Muscle of arm (tissue), 12 donors: ENCODE data around the gene SMCHD1. TPM values are rescaled to one million over a fixed set of nuclear protein-coding genes. Genes with fewer than 3 reads are reported as not detected.
"Not testable (repeated sequence)": the region's sequence is repeated elsewhere in the genome, so short reads cannot be mapped to it uniquely, and the experiment has no call there.

ENCODE experiments used
- DNase-seq: peaks from one replicate; pipeline ENCODE4 v3.0.0-alpha.2; 2013
- polyA plus RNA-seq, 12 donors: library from polyadenylated mRNA; unstranded; fragments of 120-200 nt; gene quantifications; one replicate each; pipeline ENCODE4 v1.2.1, GENCODE V29; 2013; ENCODE audit not compliant: insufficient read length in 12 of 12

The SMCHD1 gene
- polyA plus RNA-seq, 12 donors, result 29.0 to 61.4 (median 41.2) TPM; not detected in 1

DNA sequence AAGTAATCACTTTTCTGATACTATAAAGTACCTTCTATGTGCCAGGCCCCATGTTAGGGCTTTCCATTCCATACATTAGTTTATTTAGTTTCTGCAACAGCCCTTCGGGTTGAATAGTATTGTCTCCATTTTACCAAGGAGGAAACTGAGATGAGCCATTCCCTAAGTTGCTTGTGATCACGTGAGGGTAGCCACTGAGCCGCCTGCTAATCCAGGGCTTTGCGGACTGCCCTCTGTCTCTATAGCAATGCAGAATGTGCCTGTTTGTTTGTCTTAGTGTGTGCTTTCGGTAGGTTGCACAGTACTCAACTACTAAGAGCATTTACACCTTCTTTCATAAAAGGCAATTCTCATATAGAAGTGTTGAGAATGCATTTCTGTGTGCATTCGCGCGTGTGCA, 196.2 kb downstream of the SMCHD1 start:
- no peak for DNase-seq

DNA sequence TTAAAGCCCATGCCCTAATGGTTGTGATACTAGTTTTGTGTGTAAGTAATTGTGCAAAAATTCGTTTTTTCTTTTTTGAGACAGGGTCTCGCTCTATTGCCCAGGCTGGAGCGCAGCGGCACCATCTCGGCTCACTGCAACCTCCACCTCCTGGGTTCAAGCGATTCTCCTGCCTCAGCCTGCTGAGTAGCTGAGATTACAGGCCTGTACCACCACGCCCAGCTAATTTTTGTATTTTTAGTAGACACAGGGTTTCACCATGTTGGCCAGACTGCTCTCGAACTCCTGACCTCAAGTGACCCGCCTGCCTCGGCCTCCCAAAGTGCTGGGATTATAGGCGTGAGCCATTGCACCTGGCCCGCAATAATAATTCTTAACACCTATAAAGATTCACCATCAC, 196.9 kb downstream of the SMCHD1 start:
- DNase-seq, result not testable (repeated sequence)

DNA sequence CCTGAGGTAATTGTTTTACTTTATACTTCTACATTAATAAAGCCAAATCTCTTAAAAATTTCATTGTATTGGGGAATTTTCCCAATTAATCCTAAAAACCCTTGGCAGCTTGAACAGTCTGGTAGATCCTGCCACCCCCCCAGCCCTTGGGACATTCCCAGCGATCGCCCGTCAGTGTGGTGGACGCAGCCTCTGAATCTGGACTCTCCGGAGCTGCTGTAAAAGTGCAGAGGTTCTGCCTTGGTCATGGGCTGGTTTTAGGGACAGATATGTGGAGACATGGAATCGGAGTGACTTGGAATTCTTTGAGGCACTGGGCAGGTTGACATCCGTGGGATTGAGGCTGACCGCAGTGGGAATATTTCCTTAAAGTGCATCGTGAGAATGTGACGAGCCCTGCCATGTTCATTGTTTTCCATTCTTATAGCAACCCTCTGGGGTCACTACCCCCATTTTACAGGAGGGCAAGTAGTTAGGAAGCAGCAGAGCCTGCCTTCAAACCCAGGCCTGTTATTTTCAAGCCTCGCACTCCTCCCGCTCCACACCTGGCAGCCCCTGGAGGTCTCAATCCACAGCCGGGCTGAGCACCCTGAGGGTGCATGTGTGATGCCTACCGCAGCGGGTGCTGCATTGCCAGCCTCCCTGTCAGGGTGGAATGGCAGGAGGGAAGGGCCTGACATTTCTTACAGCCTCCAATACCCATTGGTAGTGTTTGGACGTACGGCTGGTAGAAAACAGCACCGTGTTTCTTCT, 197.8 kb downstream of the SMCHD1 start:
- no peak for DNase-seq

DNA sequence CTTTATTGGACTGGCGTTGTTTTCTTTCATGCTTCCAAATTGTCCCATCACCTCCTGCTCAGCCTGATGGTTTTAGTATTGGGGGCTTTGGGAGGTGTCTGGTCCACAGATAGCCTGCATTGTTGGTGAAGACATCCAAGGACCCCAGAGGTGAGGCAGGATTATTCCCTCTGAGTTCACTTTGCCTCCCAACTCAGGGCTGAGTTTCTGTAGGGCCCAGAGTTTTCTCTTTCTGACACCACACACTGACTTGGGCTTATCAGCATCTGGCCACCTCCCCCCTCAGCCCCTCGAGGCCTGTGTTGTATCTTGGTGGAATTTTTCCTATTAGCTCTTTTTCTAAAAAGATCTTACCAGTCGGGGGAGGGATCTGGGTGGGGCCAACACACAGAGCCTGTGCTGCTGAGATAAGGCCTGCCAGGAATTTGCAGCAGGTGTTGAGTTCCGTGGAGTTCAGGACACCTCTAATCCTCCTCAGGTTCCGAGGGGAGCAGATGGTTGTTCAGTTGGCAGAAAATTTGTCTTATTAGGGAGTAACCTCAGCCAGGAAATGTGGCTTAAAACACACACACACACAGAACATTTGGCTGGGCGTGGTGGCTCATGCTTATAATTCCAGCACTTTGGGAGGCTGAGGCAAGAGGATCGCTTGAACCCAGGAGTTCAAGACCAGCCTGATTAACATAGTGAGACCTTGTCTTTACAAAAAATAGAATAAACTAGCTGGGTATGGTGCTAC, 198.6 kb downstream of the SMCHD1 start:
- no peak for DNase-seq

Other genes with a start within 250 kb of the SMCHD1 start
- 10 to 100 TPM in 8 of 12 donors, 1 to 10 TPM in 3, not detected in 1; 8.9 to 17.6 (median 13.0) TPM for gene METTL4, start 84.2 kb upstream of the SMCHD1 start, polyA plus RNA-seq
- gene NDC80, start 84.2 kb upstream of the SMCHD1 start, polyA plus RNA-seq, result 10 to 100 TPM in 8 of 12 donors, 1 to 10 TPM in 3, not detected in 1; 6.5 to 23.0 (median 13.8) TPM
- 10 to 100 TPM in 11 of 12 donors, not detected in 1; 19.3 to 48.5 (median 27.7) TPM for gene EMILIN2, start 191.3 kb downstream of the SMCHD1 start, polyA plus RNA-seq